ENCODE results near the gene DUSP22. TPM values are rescaled to one million over a fixed set of nuclear protein-coding genes. Genes with fewer than 3 reads are reported as not detected.

DUSP22 gene
- total RNA-seq, 4 donors from 2014 or later: 53.3 to 95.2 (median 71.3) TPM

DNA sequence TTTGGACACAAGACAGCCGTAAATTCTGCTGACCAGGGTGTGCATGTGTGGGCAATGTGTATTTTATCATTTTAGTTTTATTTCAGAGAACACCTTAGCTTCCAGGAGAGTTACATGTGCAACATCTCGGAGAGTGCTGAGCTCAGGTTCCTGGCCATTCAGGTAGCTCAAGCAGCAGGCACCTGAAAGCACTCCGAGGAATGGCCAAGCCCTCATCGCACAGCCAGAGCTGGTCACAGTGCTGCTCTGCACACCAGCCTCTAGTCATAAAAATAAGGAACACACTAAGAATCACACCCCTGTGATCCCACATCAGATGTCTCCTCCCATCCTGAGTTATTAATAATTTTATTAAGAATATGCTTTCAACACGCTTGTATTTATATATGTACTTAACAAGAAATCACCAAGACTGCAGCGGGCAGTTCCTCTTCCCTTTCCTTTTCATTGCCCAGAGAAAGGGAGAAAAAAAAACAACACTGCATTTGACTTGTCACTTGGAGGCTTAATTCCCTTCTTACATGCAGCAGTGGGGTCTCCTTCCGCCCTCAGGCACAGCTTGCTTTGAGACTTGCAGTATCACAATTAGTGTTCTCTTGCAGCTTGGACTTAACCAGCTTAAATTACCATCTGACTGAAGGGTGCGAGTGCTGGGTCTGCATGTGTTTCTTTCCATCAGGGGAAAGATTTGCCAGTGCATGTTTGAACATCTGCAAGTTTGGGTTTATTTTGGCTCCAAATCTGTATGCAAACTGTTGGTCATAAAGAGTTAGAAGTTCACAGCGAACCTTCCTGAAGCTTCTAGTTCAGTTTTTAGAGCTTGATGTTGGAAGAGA is 63.3 kb downstream of the DUSP22 start:
- 84% methylated on average over 9 of the region's 9 CpGs for WGBS
- no peak for DNase-seq (ENCODE audit: low spot score in 2 of 2)

DNA sequence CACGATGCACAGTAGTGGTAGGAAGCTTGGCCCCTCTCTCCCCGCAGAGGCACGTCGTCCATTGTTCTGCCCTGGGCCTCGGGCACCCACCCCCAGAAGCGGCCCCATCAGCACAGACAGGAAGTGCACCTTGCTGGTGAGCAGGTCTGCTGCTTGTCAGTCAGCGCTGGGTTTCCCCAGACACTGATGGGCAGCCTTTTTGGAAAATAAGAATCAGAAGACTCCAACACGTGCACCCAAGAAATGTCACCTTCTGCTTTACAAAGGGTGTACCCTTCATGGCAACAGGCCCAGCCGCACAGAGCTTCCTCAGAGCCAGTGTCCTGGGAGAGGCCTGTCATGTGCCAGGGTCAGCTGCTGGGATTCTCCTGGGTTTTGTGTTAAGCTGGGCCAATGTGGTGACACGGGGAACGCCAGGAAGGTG is 64.6 kb downstream of the DUSP22 start:
- Histone ChIP-seq H3K9me3 (no peaks in the 10 kb centered on the region), H3K27me3 (no peaks in the 10 kb centered on the region), H3K4me3 (no peak overlapping the region), H3K27ac (no peak overlapping the region), H3K4me1 (no peaks in the 10 kb centered on the region), H3K36me3 (peaks cover 6% of the 10 kb centered on the region)
- no peak for DNase-seq (ENCODE audit: low spot score in 2 of 2)
- WGBS: 88% methylated on average over 11 of the region's 11 CpGs
- TF ChIP-seq POLR2AphosphoS5 (IDR thresholded peaks at IDR 0.05): no peak
- no peak for TF ChIP-seq CTCF (IDR thresholded peaks at IDR 0.05)
- TF ChIP-seq EP300 (IDR thresholded peaks at IDR 0.05): no peak
- no peak for TF ChIP-seq POLR2A (IDR thresholded peaks at IDR 0.05)

More for the DNA sequence above, 63.3 kb downstream of the DUSP22 start:
- Histone ChIP-seq H3K27ac (no peak overlapping the region), H3K27me3 (no peaks in the 10 kb centered on the region), H3K4me1 (no peaks in the 10 kb centered on the region), H3K9me3 (no peaks in the 10 kb centered on the region), H3K4me3 (no peak overlapping the region), H3K36me3 (peaks cover 6% of the 10 kb centered on the region)
- TF ChIP-seq EP300 (IDR thresholded peaks at IDR 0.05) (no peak), POLR2A (IDR thresholded peaks at IDR 0.05) (no peak), POLR2AphosphoS5 (IDR thresholded peaks at IDR 0.05) (no peak), CTCF (IDR thresholded peaks at IDR 0.05) (no peak)

DNA sequence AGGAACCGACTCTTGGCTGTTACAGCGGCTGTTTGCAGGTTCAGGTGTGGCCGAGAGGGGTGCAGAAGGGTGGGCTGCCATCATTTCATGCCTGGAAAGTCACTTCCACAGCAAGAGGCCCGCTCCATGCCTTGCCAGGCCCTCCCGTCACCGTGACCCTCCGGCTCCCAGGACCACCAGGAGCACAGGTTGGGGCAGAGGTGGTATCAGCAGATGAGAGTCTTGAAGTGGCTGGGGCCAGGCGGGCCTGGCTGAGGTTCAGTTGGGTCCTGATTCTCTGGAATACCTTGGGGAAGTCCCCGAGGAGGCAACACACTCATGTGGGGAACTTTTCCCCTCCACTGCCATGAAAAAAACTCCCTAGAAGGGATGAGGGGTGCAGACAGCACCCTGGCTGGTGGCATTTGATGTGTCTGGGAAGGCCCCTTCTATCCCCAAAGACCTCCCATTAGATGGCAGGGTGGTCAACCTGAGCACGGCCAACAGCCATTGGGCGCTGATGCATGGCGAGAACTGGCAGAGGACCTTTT is 65.0 kb downstream of the DUSP22 start:
- Histone ChIP-seq H3K36me3 (peaks cover 5% of the 10 kb centered on the region), H3K27ac (no peak overlapping the region), H3K9me3 (no peaks in the 10 kb centered on the region), H3K4me1 (no peaks in the 10 kb centered on the region), H3K27me3 (no peaks in the 10 kb centered on the region), H3K4me3 (no peak overlapping the region)
- WGBS: 86% methylated on average over 12 of the region's 12 CpGs
- TF ChIP-seq EP300 (IDR thresholded peaks at IDR 0.05): no peak
- TF ChIP-seq POLR2A (IDR thresholded peaks at IDR 0.05): no peak
- no peak for TF ChIP-seq CTCF (IDR thresholded peaks at IDR 0.05)
- no peak for TF ChIP-seq POLR2AphosphoS5 (IDR thresholded peaks at IDR 0.05)
- DNase-seq (ENCODE audit: low spot score in 2 of 2): no peak

GRCh38 chr6:357791-358341 is 65.6 kb downstream of the DUSP22 start:
- Histone ChIP-seq H3K36me3 (no peaks in the 10 kb centered on the region), H3K27me3 (no peaks in the 10 kb centered on the region), H3K4me1 (no peaks in the 10 kb centered on the region), H3K4me3 (no peak overlapping the region), H3K9me3 (no peaks in the 10 kb centered on the region), H3K27ac (no peak overlapping the region)
- TF ChIP-seq POLR2AphosphoS5 (IDR thresholded peaks at IDR 0.05) (no peak), EP300 (IDR thresholded peaks at IDR 0.05) (no peak), CTCF (IDR thresholded peaks at IDR 0.05) (no peak), POLR2A (IDR thresholded peaks at IDR 0.05) (no peak)
- no peak for DNase-seq (ENCODE audit: low spot score in 2 of 2)
- WGBS: 83% methylated on average over 13 of the region's 13 CpGs

DNA sequence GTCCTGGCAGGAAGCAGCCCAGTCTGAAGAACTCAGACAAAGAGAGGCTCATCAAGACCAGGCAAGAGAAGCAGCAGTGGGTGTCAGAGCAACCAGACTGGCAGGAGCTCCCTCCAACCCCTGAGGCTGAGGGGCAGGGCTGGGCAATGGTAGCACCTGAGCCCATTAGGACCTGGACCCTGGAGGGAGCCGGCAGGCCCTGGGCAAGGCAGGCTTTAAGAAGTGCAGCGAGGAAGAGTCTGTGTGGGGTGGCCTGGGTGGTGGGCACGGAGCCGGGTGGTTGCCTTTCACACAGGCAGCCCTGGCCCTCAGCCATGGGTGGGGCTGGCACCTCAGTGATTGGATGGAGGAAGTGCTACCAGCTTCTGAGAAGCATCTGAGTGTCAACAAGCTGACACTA is 66.1 kb downstream of the DUSP22 start:
- no peak for DNase-seq (ENCODE audit: low spot score in 2 of 2)
- Histone ChIP-seq H3K27ac (no peak overlapping the region), H3K4me3 (no peak overlapping the region), H3K27me3 (no peaks in the 10 kb centered on the region), H3K36me3 (no peaks in the 10 kb centered on the region), H3K9me3 (peaks cover 1% of the 10 kb centered on the region), H3K4me1 (no peaks in the 10 kb centered on the region)
- no peak for TF ChIP-seq POLR2A (IDR thresholded peaks at IDR 0.05)
- TF ChIP-seq CTCF (IDR thresholded peaks at IDR 0.05): no peak
- no peak for TF ChIP-seq EP300 (IDR thresholded peaks at IDR 0.05)
- no peak for TF ChIP-seq POLR2AphosphoS5 (IDR thresholded peaks at IDR 0.05)
- WGBS: 55% methylated on average over 4 of the region's 4 CpGs

Data from suprapubic skin (tissue), 4 donors.